ENCODE data around the gene CHST8. TPM values are rescaled to one million over a fixed set of nuclear protein-coding genes. Genes with fewer than 3 reads are reported as not detected.

The CHST8 gene
- total and polyA plus RNA-seq, 2 experiments from 2014 or later = 9.3 to 38.2 TPM

DNA sequence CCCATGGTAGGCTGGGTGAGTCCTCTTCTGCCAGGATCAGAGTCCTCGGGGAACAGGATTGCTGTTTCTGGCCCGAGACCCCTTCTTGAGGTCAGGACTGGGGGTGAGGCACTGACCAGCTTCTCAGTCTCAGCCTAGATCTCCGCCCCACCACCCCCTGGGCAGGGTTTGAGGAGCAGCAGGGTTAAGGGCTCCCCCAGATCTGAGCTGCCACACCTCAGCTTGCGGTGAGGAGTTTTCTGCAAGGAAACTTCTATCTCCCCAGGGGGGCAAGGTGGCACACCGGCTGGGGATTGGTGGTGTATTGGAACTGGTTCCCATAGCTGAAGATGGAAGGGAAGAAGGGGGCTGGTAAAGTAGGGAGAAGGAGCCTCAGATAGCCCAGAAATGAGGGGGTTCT lies 19.5 kb downstream of the CHST8 start (continued):
- TF ChIP-seq REST (IDR thresholded peaks at IDR 0.05; ENCODE audit: unreplicated experiment) (no peak), EZH2 (IDR thresholded peaks at IDR 0.05; ENCODE audit: low read depth, unreplicated experiment) (no peak), NANOG (IDR thresholded peaks at IDR 0.05; ENCODE audit: borderline replicate concordance) (no peak), EZH2phosphoT487 (IDR thresholded peaks at IDR 0.05; ENCODE audit: unreplicated experiment) (no peak), POLR2AphosphoS5 (IDR thresholded peaks at IDR 0.05; ENCODE audit: low read depth) (no peak), STAT1 (IDR thresholded peaks at IDR 0.05; ENCODE audit: unreplicated experiment) (no peak), JUNB (IDR thresholded peaks at IDR 0.05; ENCODE audit: unreplicated experiment) (no peak), CREB1 (CRISPR knock-in tag; IDR thresholded peaks at IDR 0.05; ENCODE audit: low read depth) (no peak), CTCF (conservative IDR thresholded peaks at IDR 0.05; ENCODE audit: low read depth in 2 of 2) (no peak)

- no peaks in the 10 kb centered on the region for H3K36me3 ChIP-seq (ENCODE audit: insufficient read depth)
- ATAC-seq (no peak), DNase-seq (ENCODE audit: low spot score) (no peak)
- H3K27ac ChIP-seq (ENCODE audit: low read depth) = no peak overlapping the region
- no peaks in the 10 kb centered on the region for H3K27me3 ChIP-seq (ENCODE audit: insufficient read depth)
- no peak overlapping the region for H2AFZ ChIP-seq
- H3K79me2 ChIP-seq (replicated peaks; ENCODE audit: insufficient read depth) = peaks cover 48% of the 10 kb centered on the region
- H3K4me3 ChIP-seq = no peak overlapping the region
- Mint-ChIP-seq H3K4me3 (no peak overlapping the region), H3K27ac (no peak overlapping the region; the same call in 1 of the 2 replicates), H3K27me3 (ENCODE audit: insufficient read depth, low read depth, poor library complexity) (peaks cover 1% of the 10 kb centered on the region), H3K9me3 (no peaks in the 10 kb centered on the region; the same call in 2 of the 3 replicates), H3K36me3 (ENCODE audit: low read depth) (no peaks in the 10 kb centered on the region), H3K4me1 (peaks cover 53% of the 10 kb centered on the region)
- H4K20me1 ChIP-seq (replicated peaks; ENCODE audit: insufficient read depth) = no peaks in the 10 kb centered on the region
- H3K9me2 ChIP-seq (ENCODE audit: insufficient read depth) = no peaks in the 10 kb centered on the region
- TF ChIP-seq, protein P1, sequence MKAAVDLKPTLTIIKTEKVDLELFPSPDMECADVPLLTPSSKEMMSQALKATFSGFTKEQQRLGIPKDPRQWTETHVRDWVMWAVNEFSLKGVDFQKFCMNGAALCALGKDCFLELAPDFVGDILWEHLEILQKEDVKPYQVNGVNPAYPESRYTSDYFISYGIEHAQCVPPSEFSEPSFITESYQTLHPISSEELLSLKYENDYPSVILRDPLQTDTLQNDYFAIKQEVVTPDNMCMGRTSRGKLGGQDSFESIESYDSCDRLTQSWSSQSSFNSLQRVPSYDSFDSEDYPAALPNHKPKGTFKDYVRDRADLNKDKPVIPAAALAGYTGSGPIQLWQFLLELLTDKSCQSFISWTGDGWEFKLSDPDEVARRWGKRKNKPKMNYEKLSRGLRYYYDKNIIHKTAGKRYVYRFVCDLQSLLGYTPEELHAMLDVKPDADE (IDR thresholded peaks at IDR 0.05) = no peak
- TF ChIP-seq, protein P2, sequence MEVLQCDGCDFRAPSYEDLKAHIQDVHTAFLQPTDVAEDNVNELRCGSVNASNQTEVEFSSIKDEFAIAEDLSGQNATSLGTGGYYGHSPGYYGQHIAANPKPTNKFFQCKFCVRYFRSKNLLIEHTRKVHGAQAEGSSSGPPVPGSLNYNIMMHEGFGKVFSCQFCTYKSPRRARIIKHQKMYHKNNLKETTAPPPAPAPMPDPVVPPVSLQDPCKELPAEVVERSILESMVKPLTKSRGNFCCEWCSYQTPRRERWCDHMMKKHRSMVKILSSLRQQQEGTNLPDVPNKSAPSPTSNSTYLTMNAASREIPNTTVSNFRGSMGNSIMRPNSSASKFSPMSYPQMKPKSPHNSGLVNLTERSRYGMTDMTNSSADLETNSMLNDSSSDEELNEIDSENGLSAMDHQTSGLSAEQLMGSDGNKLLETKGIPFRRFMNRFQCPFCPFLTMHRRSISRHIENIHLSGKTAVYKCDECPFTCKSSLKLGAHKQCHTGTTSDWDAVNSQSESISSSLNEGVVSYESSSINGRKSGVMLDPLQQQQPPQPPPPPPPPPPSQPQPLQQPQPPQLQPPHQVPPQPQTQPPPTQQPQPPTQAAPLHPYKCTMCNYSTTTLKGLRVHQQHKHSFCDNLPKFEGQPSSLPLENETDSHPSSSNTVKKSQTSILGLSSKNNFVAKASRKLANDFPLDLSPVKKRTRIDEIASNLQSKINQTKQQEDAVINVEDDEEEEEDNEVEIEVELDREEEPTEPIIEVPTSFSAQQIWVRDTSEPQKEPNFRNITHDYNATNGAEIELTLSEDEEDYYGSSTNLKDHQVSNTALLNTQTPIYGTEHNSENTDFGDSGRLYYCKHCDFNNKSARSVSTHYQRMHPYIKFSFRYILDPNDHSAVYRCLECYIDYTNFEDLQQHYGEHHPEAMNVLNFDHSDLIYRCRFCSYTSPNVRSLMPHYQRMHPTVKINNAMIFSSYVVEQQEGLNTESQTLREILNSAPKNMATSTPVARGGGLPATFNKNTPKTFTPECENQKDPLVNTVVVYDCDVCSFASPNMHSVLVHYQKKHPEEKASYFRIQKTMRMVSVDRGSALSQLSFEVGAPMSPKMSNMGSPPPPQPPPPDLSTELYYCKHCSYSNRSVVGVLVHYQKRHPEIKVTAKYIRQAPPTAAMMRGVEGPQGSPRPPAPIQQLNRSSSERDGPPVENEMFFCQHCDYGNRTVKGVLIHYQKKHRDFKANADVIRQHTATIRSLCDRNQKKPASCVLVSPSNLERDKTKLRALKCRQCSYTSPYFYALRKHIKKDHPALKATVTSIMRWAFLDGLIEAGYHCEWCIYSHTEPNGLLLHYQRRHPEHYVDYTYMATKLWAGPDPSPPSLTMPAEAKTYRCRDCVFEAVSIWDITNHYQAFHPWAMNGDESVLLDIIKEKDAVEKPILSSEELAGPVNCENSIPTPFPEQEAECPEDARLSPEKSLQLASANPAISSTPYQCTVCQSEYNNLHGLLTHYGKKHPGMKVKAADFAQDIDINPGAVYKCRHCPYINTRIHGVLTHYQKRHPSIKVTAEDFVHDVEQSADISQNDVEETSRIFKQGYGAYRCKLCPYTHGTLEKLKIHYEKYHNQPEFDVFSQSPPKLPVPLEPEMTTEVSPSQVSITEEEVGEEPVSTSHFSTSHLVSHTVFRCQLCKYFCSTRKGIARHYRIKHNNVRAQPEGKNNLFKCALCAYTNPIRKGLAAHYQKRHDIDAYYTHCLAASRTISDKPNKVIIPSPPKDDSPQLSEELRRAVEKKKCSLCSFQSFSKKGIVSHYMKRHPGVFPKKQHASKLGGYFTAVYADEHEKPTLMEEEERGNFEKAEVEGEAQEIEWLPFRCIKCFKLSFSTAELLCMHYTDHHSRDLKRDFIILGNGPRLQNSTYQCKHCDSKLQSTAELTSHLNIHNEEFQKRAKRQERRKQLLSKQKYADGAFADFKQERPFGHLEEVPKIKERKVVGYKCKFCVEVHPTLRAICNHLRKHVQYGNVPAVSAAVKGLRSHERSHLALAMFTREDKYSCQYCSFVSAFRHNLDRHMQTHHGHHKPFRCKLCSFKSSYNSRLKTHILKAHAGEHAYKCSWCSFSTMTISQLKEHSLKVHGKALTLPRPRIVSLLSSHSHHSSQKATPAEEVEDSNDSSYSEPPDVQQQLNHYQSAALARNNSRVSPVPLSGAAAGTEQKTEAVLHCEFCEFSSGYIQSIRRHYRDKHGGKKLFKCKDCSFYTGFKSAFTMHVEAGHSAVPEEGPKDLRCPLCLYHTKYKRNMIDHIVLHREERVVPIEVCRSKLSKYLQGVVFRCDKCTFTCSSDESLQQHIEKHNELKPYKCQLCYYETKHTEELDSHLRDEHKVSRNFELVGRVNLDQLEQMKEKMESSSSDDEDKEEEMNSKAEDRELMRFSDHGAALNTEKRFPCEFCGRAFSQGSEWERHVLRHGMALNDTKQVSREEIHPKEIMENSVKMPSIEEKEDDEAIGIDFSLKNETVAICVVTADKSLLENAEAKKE (CRISPR knock-in tag; IDR thresholded peaks at IDR 0.05) = no peak
- TF ChIP-seq ZNF331 (CRISPR knock-in tag; IDR thresholded peaks at IDR 0.05; ENCODE audit: low read depth) (no peak), JUNB (IDR thresholded peaks at IDR 0.05; ENCODE audit: unreplicated experiment) (no peak)
- peaks cover 7% of the 10 kb centered on the region; the same call in 1 of the 2 replicates for H3F3A ChIP-seq (replicated peaks; ENCODE audit: low read depth)
- H3K4me2 ChIP-seq = no peak overlapping the region
- peaks cover 40% of the 10 kb centered on the region for H3K4me1 ChIP-seq (ENCODE audit: insufficient read depth)
Observed at GRCh38 chr19:33641956-33642498, 20.3 kb downstream of the CHST8 start.

All from GM23338 (cell line).